ENCODE measurements around the gene RAB11FIP3. TPM values are rescaled to one million over a fixed set of nuclear protein-coding genes. Genes with fewer than 3 reads are reported as not detected.

Gene RAB11FIP3
- total and polyA plus RNA-seq, 10 of the 15 experiments (the other 5 are each of a cell fraction or from before 2014, with no cell fraction given) = 1.2 to 27.3 (median 7.7) TPM

- H3K4me2 ChIP-seq (ENCODE audit: control insufficient read depth, insufficient read depth) = no peak overlapping the region
Measured at GRCh38 chr16:559411-560203, 134.2 kb downstream of the RAB11FIP3 start.

More at GRCh38 chr16:559411-560203, 134.2 kb downstream of the RAB11FIP3 start:
- H3K79me2 ChIP-seq (ENCODE audit: control insufficient read depth, insufficient read depth, low read length) = no peaks in the 10 kb centered on the region
- no peak overlapping the region for H3K27ac ChIP-seq (ENCODE audit: control insufficient read depth, insufficient read depth)
- ChIA-PET SMC1A (ENCODE audit: uncharacterized antibody, unreplicated experiment) (no interaction called here), RAD21 (ENCODE audit: unreplicated experiment) (no interaction called here), POLR2A (no interaction called here), CTCF (no interaction called here)
- no peak overlapping the region for H3K9ac ChIP-seq (ENCODE audit: control insufficient read depth, insufficient read depth, low read length)
- no TSS peak for BruUV-seq (replicated peaks)
- no peak for DNase-seq (ENCODE audit: low read depth, low spot score)
- H3K9me3 ChIP-seq (replicated peaks; ENCODE audit: control insufficient read depth, insufficient read depth, low read length) = no peaks in the 10 kb centered on the region
- ATAC-seq = no peak
- 21% methylated on average over 29 of the region's 62 CpGs for WGBS (ENCODE audit: insufficient coverage, insufficient replicate concordance, low lambda C conversion rate, missing lambda C conversion rate)
- intact Hi-C loops (cut with micrococcal nuclease; ENCODE audit: unreplicated experiment) (no loop called here), in situ Hi-C loops (cut with MboI) (no loop called here)
- no peaks in the 10 kb centered on the region for H3K36me3 ChIP-seq (ENCODE audit: control insufficient read depth in 2 of 2, insufficient read depth in 2 of 2, low read length in 1 of 2)
- H3K27me3 ChIP-seq (replicated peaks in 1 of 2; ENCODE audit: control insufficient read depth in 2 of 2, insufficient read depth in 2 of 2, low read length in 1 of 2) = peaks cover 4 to 9% of the 10 kb centered on the region in 2 experiments; a peak in 3 of 4 replicates
- no peak for FAIRE-seq
- TF ChIP-seq SREBF2 (IDR thresholded peaks at IDR 0.05; ENCODE audit: low read length) = no peak
- no peak for TF ChIP-seq BHLHE40 (IDR thresholded peaks at IDR 0.05; ENCODE audit: borderline replicate concordance in 1 of 2, low read depth in 2 of 2, low read length in 1 of 2)
- TF ChIP-seq, protein P1, sequence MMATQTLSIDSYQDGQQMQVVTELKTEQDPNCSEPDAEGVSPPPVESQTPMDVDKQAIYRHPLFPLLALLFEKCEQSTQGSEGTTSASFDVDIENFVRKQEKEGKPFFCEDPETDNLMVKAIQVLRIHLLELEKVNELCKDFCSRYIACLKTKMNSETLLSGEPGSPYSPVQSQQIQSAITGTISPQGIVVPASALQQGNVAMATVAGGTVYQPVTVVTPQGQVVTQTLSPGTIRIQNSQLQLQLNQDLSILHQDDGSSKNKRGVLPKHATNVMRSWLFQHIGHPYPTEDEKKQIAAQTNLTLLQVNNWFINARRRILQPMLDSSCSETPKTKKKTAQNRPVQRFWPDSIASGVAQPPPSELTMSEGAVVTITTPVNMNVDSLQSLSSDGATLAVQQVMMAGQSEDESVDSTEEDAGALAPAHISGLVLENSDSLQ (IDR thresholded peaks at IDR 0.05) = no peak
- TF ChIP-seq STAT1 (conservative IDR thresholded peaks at IDR 0.05) = no peak
- TF ChIP-seq POLR2AphosphoS5 (IDR thresholded peaks at IDR 0.05; ENCODE audit: low read length) = no peak
- TF ChIP-seq HSF1 (IDR thresholded peaks at IDR 0.05; ENCODE audit: low read depth, low read length) = no peak
- TF ChIP-seq MXI1 (IDR thresholded peaks at IDR 0.05; ENCODE audit: low read depth, low read length) = no peak
- TF ChIP-seq ZNF274 (IDR thresholded peaks at IDR 0.05; ENCODE audit: insufficient read depth, insufficient read length) = no peak
- no peak for TF ChIP-seq RFX5 (IDR thresholded peaks at IDR 0.05; ENCODE audit: low read depth, low read length)
- TF ChIP-seq CHD2 (IDR thresholded peaks at IDR 0.05; ENCODE audit: borderline replicate concordance, low read depth, low read length) = no peak
- no peak for TF ChIP-seq ZBTB4 (CRISPR knock-in tag; IDR thresholded peaks at IDR 0.05)
- no peak for TF ChIP-seq BRCA1 (IDR thresholded peaks at IDR 0.05; ENCODE audit: low read depth, low read length)
- no peak for TF ChIP-seq KDM1A (IDR thresholded peaks at IDR 0.05; ENCODE audit: borderline replicate concordance)
- TF ChIP-seq CEBPB (IDR thresholded peaks at IDR 0.05; ENCODE audit: borderline replicate concordance in 1 of 2, low read depth in 2 of 2, low read length in 2 of 2) = no peak
- H2AFZ ChIP-seq (ENCODE audit: control insufficient read depth, low read depth, low read length) = no peak overlapping the region
- H3K4me3 ChIP-seq = no peak overlapping the region
- H3K4me1 ChIP-seq (ENCODE audit: control insufficient read depth, insufficient read depth, low read length) = no peaks in the 10 kb centered on the region
- H4K20me1 ChIP-seq (ENCODE audit: control insufficient read depth, insufficient read depth) = no peaks in the 10 kb centered on the region
